Neural progenitor cell (in vitro differentiated cells): ENCODE measurements around the gene CRYGS.

Source experiments
- EZH2 ChIP-seq: fragments of 200-600 bp; sonication (generic); IDR thresholded peaks from 2 replicates; pipeline ENCODE4 v1.6.1; 2017; ENCODE audit warnings: antibody characterized with exemption, mild to moderate bottlenecking, moderate library complexity
- EZH2phosphoT487 ChIP-seq: fragments of 200-600 bp; sonication (generic); IDR thresholded peaks from 2 replicates; pipeline ENCODE4 v1.6.1; 2017; ENCODE audit warnings: antibody characterized with exemption
- TF ChIP-seq, protein P1 (sequence below): fragments of 200-600 bp; sonication (generic); IDR thresholded peaks from 2 replicates; pipeline ENCODE4 v1.5.1; 2017; ENCODE audit warnings: antibody characterized with exemption, mild to moderate bottlenecking

GRCh38 chr3:186493525-186494255, 50.5 kb downstream of the CRYGS start:
- TF ChIP-seq, protein P1, sequence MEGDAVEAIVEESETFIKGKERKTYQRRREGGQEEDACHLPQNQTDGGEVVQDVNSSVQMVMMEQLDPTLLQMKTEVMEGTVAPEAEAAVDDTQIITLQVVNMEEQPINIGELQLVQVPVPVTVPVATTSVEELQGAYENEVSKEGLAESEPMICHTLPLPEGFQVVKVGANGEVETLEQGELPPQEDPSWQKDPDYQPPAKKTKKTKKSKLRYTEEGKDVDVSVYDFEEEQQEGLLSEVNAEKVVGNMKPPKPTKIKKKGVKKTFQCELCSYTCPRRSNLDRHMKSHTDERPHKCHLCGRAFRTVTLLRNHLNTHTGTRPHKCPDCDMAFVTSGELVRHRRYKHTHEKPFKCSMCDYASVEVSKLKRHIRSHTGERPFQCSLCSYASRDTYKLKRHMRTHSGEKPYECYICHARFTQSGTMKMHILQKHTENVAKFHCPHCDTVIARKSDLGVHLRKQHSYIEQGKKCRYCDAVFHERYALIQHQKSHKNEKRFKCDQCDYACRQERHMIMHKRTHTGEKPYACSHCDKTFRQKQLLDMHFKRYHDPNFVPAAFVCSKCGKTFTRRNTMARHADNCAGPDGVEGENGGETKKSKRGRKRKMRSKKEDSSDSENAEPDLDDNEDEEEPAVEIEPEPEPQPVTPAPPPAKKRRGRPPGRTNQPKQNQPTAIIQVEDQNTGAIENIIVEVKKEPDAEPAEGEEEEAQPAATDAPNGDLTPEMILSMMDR: no peak
- TF ChIP-seq EZH2: no peak
- TF ChIP-seq EZH2phosphoT487: no peak
